Ishikawa (cell line): ENCODE data around the gene STK4.
A peak's percentile ranks its signal among the peaks of the same experiment; 100 is the strongest.

Source experiments
- EGR1 ChIP-seq: IDR thresholded peaks from 2 replicates; pipeline ENCODE4 v1.6.1; 2012
- RAD21 ChIP-seq: IDR thresholded peaks from 2 replicates; pipeline ENCODE4 v1.6.1; 2012; ENCODE audit warnings: low read depth
- ZBTB7A ChIP-seq: IDR thresholded peaks from 2 replicates; pipeline ENCODE4 v1.6.1; 2012; ENCODE audit warnings: low read depth
- TF ChIP-seq, protein P1 (sequence below): IDR thresholded peaks from 2 replicates; pipeline ENCODE4 v1.6.1; 2012

GRCh38 chr20:44960103-44960852, 6.0 kb upstream of the STK4 start, which contains the start of gene TOMM34:
- TF ChIP-seq, protein P1, sequence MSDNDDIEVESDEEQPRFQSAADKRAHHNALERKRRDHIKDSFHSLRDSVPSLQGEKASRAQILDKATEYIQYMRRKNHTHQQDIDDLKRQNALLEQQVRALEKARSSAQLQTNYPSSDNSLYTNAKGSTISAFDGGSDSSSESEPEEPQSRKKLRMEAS, result peak; percentile 98
- TF ChIP-seq EGR1 (peak; percentile 43; the same call in 1 of the 2 replicates), RAD21 (no peak), ZBTB7A (0 out of 2 replicates have a peak, but pooled peaks have one; percentile 5)
